ENCODE results near the gene ADISSP. TPM values are rescaled to one million over a fixed set of nuclear protein-coding genes. Genes with fewer than 3 reads are reported as not detected.

Gene ADISSP
- total and polyA plus RNA-seq, 4 donors, result 15.6 to 53.9 (median 44.0) TPM

- Histone ChIP-seq H3K4me1 (ENCODE audit: control insufficient read depth, insufficient read depth, low read length) (peaks cover 55% of the 10 kb centered on the region), H3K36me3 (ENCODE audit: control insufficient read depth, insufficient read depth, low read length) (peaks cover 26% of the 10 kb centered on the region), H3K4me3 (ENCODE audit: low read depth, low read length) (no peak overlapping the region), H3K9me3 (ENCODE audit: control insufficient read depth, insufficient read depth, low read length) (no peaks in the 10 kb centered on the region), H3K27me3 (ENCODE audit: control insufficient read depth, insufficient read depth, low read length) (no peaks in the 10 kb centered on the region), H3K27ac (ENCODE audit: low read depth, low read length) (peak overlapping the region; percentile 89)
- DNase-seq (ENCODE audit: low read depth in 4 of 6, low spot score in 6 of 6), result no peak
- 100% methylated on average over 2 of the region's 3 CpGs for WGBS (ENCODE audit: insufficient coverage)
These were observed 41.0 kb upstream of the ADISSP start for GRCh38 chr20:3808544-3808943.

DNA sequence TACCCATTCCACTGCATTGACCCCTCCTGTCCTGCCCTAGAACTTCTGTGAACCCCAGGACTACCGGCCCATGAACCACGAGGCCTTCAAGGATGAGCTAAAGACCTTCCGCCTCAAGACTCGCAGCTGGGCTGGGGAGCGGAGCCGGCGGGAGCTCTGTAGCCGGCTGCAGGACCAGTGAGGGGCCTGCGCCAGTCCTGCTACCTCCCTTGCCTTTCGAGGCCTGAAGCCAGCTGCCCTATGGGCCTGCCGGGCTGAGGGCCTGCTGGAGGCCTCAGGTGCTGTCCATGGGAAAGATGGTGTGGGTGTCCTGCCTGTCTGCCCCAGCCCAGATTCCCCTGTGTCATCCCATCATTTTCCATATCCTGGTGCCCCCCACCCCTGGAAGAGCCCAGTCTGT, 37.2 kb upstream of the ADISSP start:
- H3K4me3 ChIP-seq (ENCODE audit: low read depth, low read length), result no peak overlapping the region
- 87% methylated on average over 10 of the region's 11 CpGs for WGBS (ENCODE audit: insufficient coverage)
- H3K4me1 ChIP-seq (ENCODE audit: control insufficient read depth, insufficient read depth, low read length), result peaks cover 45% of the 10 kb centered on the region
- H3K27ac ChIP-seq (ENCODE audit: low read depth, low read length), result no peak overlapping the region
- no peaks in the 10 kb centered on the region for H3K9me3 ChIP-seq (ENCODE audit: control insufficient read depth, insufficient read depth, low read length)
- no peaks in the 10 kb centered on the region for H3K27me3 ChIP-seq (ENCODE audit: control insufficient read depth, insufficient read depth, low read length)
- H3K36me3 ChIP-seq (ENCODE audit: control insufficient read depth, insufficient read depth, low read length), result peaks cover 62% of the 10 kb centered on the region
- no peak for DNase-seq (ENCODE audit: low read depth in 4 of 6, low spot score in 6 of 6)

DNA sequence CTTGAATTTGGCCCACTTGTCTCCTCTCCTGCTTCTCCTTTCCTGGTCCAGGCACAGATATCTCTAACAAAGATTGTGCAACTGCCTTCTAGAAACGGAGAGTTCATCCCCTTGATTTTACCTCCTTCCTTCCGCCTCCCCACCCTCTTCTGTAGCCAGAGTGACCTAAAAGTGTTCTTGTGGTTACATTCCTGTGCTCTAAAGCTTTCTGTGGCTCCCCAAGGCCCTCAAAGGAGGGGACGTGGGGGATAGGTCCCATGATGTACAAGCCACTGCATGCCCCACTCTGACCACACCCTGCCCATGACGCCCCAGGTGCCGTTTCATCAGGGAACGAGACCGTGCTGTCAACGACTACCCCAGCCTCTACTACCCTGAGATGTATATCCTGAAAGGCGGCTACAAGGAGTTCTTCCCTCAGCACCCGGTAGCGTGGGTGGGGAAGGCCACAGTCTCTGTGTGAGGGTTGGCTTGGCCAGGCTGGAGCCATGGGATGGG, 36.8 kb upstream of the ADISSP start:
- Histone ChIP-seq H3K4me3 (ENCODE audit: low read depth, low read length) (no peak overlapping the region), H3K27me3 (ENCODE audit: control insufficient read depth, insufficient read depth, low read length) (no peaks in the 10 kb centered on the region), H3K4me1 (ENCODE audit: control insufficient read depth, insufficient read depth, low read length) (peaks cover 49% of the 10 kb centered on the region), H3K36me3 (ENCODE audit: control insufficient read depth, insufficient read depth, low read length) (peaks cover 66% of the 10 kb centered on the region), H3K9me3 (ENCODE audit: control insufficient read depth, insufficient read depth, low read length) (no peaks in the 10 kb centered on the region), H3K27ac (ENCODE audit: low read depth, low read length) (no peak overlapping the region)
- DNase-seq (ENCODE audit: low read depth in 4 of 6, low spot score in 6 of 6), result no peak
- 83% methylated on average over 6 of the region's 11 CpGs for WGBS (ENCODE audit: insufficient coverage)

DNA sequence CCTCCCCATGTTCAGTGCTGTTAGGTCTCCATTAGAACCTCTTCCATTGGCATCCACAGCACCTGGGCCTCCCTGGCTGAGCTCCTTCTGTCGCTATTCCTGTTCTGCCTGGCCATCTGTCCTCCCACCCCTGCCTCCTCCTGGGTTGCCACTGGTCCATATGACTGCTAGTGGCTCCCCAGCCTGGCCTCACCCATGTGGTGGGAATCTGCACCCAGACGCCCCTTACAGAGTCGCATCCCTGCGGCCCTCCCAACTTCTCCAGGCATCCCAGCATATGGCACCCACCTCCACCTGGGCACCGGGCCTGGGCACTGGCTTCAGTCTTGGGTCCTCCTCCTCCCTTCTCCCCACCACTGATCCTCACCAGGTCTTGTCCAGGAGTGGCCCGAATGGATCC, 36.3 kb upstream of the ADISSP start:
- H3K36me3 ChIP-seq (ENCODE audit: control insufficient read depth, insufficient read depth, low read length), result peaks cover 66% of the 10 kb centered on the region
- DNase-seq (ENCODE audit: low read depth in 4 of 6, low spot score in 6 of 6), result no peak
- peaks cover 54% of the 10 kb centered on the region for H3K4me1 ChIP-seq (ENCODE audit: control insufficient read depth, insufficient read depth, low read length)

GRCh38 chr20:3803289-3803688, 35.7 kb upstream of the ADISSP start:
- 94% methylated on average over 14 of the region's 14 CpGs for WGBS (ENCODE audit: insufficient coverage)
- Histone ChIP-seq H3K36me3 (ENCODE audit: control insufficient read depth, insufficient read depth, low read length) (peaks cover 66% of the 10 kb centered on the region), H3K4me3 (ENCODE audit: low read depth, low read length) (no peak overlapping the region), H3K27me3 (ENCODE audit: control insufficient read depth, insufficient read depth, low read length) (no peaks in the 10 kb centered on the region), H3K9me3 (ENCODE audit: control insufficient read depth, insufficient read depth, low read length) (no peaks in the 10 kb centered on the region), H3K27ac (ENCODE audit: low read depth, low read length) (no peak overlapping the region), H3K4me1 (ENCODE audit: control insufficient read depth, insufficient read depth, low read length) (peaks cover 59% of the 10 kb centered on the region)
- DNase-seq (ENCODE audit: low read depth in 4 of 6, low spot score in 6 of 6), result no peak

More for the DNA sequence above, 36.3 kb upstream of the ADISSP start:
- no peaks in the 10 kb centered on the region for H3K27me3 ChIP-seq (ENCODE audit: control insufficient read depth, insufficient read depth, low read length)
- H3K4me3 ChIP-seq (ENCODE audit: low read depth, low read length), result no peak overlapping the region
- H3K9me3 ChIP-seq (ENCODE audit: control insufficient read depth, insufficient read depth, low read length), result no peaks in the 10 kb centered on the region
- no peak overlapping the region for H3K27ac ChIP-seq (ENCODE audit: low read depth, low read length)
- WGBS (ENCODE audit: insufficient coverage), result 95% methylated on average over 6 of the region's 6 CpGs

GRCh38 chr20:3802524-3803239, 35.1 kb upstream of the ADISSP start:
- peaks cover 59% of the 10 kb centered on the region for H3K4me1 ChIP-seq (ENCODE audit: control insufficient read depth, insufficient read depth, low read length)
- no peaks in the 10 kb centered on the region for H3K27me3 ChIP-seq (ENCODE audit: control insufficient read depth, insufficient read depth, low read length)
- no peak for DNase-seq (ENCODE audit: low read depth in 4 of 6, low spot score in 6 of 6)
- 80% methylated on average over 6 of the region's 11 CpGs for WGBS (ENCODE audit: insufficient coverage)
- no peak overlapping the region for H3K4me3 ChIP-seq (ENCODE audit: low read depth, low read length)
- no peak overlapping the region for H3K27ac ChIP-seq (ENCODE audit: low read depth, low read length)
- no peaks in the 10 kb centered on the region for H3K9me3 ChIP-seq (ENCODE audit: control insufficient read depth, insufficient read depth, low read length)
- peaks cover 66% of the 10 kb centered on the region for H3K36me3 ChIP-seq (ENCODE audit: control insufficient read depth, insufficient read depth, low read length)

DNA sequence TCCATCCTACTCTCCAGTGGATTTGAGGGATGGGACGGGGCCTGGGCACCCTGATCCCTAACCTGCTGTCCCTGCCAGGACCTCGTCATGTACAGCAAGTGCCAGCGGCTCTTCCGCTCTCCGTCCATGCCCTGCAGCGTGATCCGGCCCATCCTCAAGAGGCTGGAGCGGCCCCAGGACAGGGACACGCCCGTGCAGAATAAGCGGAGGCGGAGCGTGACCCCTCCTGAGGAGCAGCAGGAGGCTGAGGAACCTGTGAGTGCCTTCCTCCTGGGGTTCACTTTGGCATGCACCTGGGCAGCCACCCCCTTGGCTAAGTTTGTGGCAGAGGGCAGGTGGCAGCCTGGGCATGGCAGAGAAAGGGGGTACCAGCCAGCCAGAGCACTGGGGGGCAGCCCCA, 34.3 kb upstream of the ADISSP start:
- WGBS (ENCODE audit: insufficient coverage), result 97% methylated on average over 13 of the region's 13 CpGs
- H3K36me3 ChIP-seq (ENCODE audit: control insufficient read depth, insufficient read depth, low read length), result peaks cover 69% of the 10 kb centered on the region
- no peaks in the 10 kb centered on the region for H3K27me3 ChIP-seq (ENCODE audit: control insufficient read depth, insufficient read depth, low read length)
- DNase-seq (ENCODE audit: low read depth in 4 of 6, low spot score in 6 of 6), result no peak
- no peak overlapping the region for H3K4me3 ChIP-seq (ENCODE audit: low read depth, low read length)
- H3K9me3 ChIP-seq (ENCODE audit: control insufficient read depth, insufficient read depth, low read length), result no peaks in the 10 kb centered on the region
- peaks cover 59% of the 10 kb centered on the region for H3K4me1 ChIP-seq (ENCODE audit: control insufficient read depth, insufficient read depth, low read length)
- H3K27ac ChIP-seq (ENCODE audit: low read depth, low read length), result no peak overlapping the region

DNA sequence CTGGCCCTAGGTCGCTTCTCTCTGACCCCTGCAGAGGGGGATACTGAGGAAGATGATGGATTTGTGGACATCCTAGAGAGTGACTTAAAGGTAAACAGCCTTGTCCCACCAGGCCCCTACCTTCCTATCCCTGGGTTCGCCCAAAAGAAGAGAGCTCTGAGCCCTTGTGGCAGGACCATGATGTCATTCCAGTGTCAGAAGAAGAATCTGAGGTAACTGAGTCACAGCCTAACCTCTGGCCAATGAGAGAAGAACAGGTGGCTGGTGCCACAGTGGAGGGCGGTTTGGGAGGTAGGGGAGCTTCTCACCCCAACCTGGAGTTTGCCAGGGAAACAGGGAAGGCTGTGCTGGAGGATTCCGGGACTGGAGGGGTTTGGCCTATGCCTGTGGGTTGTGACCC, 33.7 kb upstream of the ADISSP start:
- 97% methylated on average over 3 of the region's 4 CpGs for WGBS (ENCODE audit: insufficient coverage)
- peaks cover 58% of the 10 kb centered on the region for H3K4me1 ChIP-seq (ENCODE audit: control insufficient read depth, insufficient read depth, low read length)
- no peak for DNase-seq (ENCODE audit: low read depth in 4 of 6, low spot score in 6 of 6)
- H3K27ac ChIP-seq (ENCODE audit: low read depth, low read length), result no peak overlapping the region
- H3K36me3 ChIP-seq (ENCODE audit: control insufficient read depth, insufficient read depth, low read length), result peaks cover 69% of the 10 kb centered on the region
- H3K9me3 ChIP-seq (ENCODE audit: control insufficient read depth, insufficient read depth, low read length), result no peaks in the 10 kb centered on the region
- no peak overlapping the region for H3K4me3 ChIP-seq (ENCODE audit: low read depth, low read length)
- no peaks in the 10 kb centered on the region for H3K27me3 ChIP-seq (ENCODE audit: control insufficient read depth, insufficient read depth, low read length)

DNA sequence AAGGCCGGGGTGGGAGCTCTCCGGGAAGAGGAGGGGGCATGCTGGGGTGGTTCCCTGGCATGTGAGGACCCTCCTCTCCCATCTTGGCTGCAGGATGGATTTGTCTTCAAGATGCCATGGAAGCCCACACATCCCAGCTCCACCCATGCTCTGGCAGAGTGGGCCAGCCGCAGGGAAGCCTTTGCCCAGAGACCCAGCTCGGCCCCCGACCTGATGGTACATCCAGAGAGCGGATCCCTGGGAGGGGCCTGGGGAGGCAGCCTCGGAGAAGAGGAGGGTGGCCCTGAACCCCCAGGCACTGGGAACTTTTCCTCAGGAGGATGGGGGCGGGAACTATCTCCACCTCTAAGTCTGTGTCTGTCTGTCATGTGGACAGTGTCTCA, 33.3 kb upstream of the ADISSP start:
- DNase-seq (ENCODE audit: low read depth in 4 of 6, low spot score in 6 of 6), result no peak
- no peak overlapping the region for H3K27ac ChIP-seq (ENCODE audit: low read depth, low read length)
- H3K4me3 ChIP-seq (ENCODE audit: low read depth, low read length), result no peak overlapping the region
- H3K4me1 ChIP-seq (ENCODE audit: control insufficient read depth, insufficient read depth, low read length), result peaks cover 57% of the 10 kb centered on the region
- 89% methylated on average over 8 of the region's 8 CpGs for WGBS (ENCODE audit: insufficient coverage)
- H3K36me3 ChIP-seq (ENCODE audit: control insufficient read depth, insufficient read depth, low read length), result peaks cover 66% of the 10 kb centered on the region
- H3K9me3 ChIP-seq (ENCODE audit: control insufficient read depth, insufficient read depth, low read length), result no peaks in the 10 kb centered on the region
- H3K27me3 ChIP-seq (ENCODE audit: control insufficient read depth, insufficient read depth, low read length), result no peaks in the 10 kb centered on the region

GRCh38 chr20:3800256-3800877, 32.8 kb upstream of the ADISSP start:
- 79% methylated on average over 14 of the region's 18 CpGs for WGBS (ENCODE audit: insufficient coverage)
- peaks cover 57% of the 10 kb centered on the region for H3K4me1 ChIP-seq (ENCODE audit: control insufficient read depth, insufficient read depth, low read length)
- H3K27ac ChIP-seq (ENCODE audit: low read depth, low read length), result no peak overlapping the region
- no peak for DNase-seq (ENCODE audit: low read depth in 4 of 6, low spot score in 6 of 6)
- H3K36me3 ChIP-seq (ENCODE audit: control insufficient read depth, insufficient read depth, low read length), result peaks cover 61% of the 10 kb centered on the region
- no peaks in the 10 kb centered on the region for H3K27me3 ChIP-seq (ENCODE audit: control insufficient read depth, insufficient read depth, low read length)
- H3K9me3 ChIP-seq (ENCODE audit: control insufficient read depth, insufficient read depth, low read length), result no peaks in the 10 kb centered on the region
- H3K4me3 ChIP-seq (ENCODE audit: low read depth, low read length), result no peak overlapping the region

All from spinal cord (tissue), 10 donors.